Left ventricle myocardium superior (tissue), 1 donor: ENCODE data around the gene PLCG2. TPM values are rescaled to one million over a fixed set of nuclear protein-coding genes. Genes with fewer than 3 reads are reported as not detected.
"Not testable (repeated sequence)": the region's sequence is repeated elsewhere in the genome, so short reads cannot be mapped to it uniquely, and the experiment has no call there.

ENCODE experiments used
- ATAC-seq: fragments of 200-7000 bp; cut with Tn5 transposase; one replicate; pipeline ENCODE4 v1.9.1; 2020; ENCODE audit warnings: mild to moderate bottlenecking, moderate library complexity
- DNase-seq: peaks from one replicate; pipeline ENCODE4 v3.0.0-alpha.2; 2020
- intact Hi-C: fragments of 100-400 bp; cut with micrococcal nuclease; formaldehyde crosslinking; loops from one replicate; pipeline ENCODE4 v1.11.0; 2022
- total RNA-seq: library from RNA; stranded (reverse); fragmentation: NEBNext Ultra II Directional; extraction: Animal tissue kit (Norgen Biotek cat#: 25700); gene quantifications from one replicate; pipeline ENCODE4 v1.2.1, GENCODE V29; 2021
- donor health status: DM: no; HTN: yes; CAD: no; lungs with severe emphysema.

PLCG2 gene
- total RNA-seq, 1 donor from 2014 or later, result 5.2 TPM

GRCh38 chr16:81864646-81865382 is 85.7 kb downstream of the PLCG2 start:
- DNase-seq, result no peak
- intact Hi-C loops, result no loop called here
- no peak for ATAC-seq

GRCh38 chr16:81866820-81867440 is 87.8 kb downstream of the PLCG2 start:
- intact Hi-C loops, result no loop called here
- DNase-seq, result peak; percentile 67
- peak; percentile 83 for ATAC-seq

- intact Hi-C loops, result no loop called here
- DNase-seq (no peak), ATAC-seq (no peak)
Observed at GRCh38 chr16:81868057-81868748, 89.1 kb downstream of the PLCG2 start.

GRCh38 chr16:81869326-81869725 is 90.2 kb downstream of the PLCG2 start:
- intact Hi-C loops, result no loop called here
- no peak for ATAC-seq
- DNase-seq, result no peak

GRCh38 chr16:81873206-81873605 is 94.1 kb downstream of the PLCG2 start:
- DNase-seq (no peak), ATAC-seq (no peak)
- intact Hi-C loops, result no loop called here

- ATAC-seq, result peak; percentile 63
- intact Hi-C loops, result no loop called here
- DNase-seq, result peak; percentile 60
Observed at GRCh38 chr16:81873843-81874752, 95.0 kb downstream of the PLCG2 start.

GRCh38 chr16:81875461-81875860 is 96.4 kb downstream of the PLCG2 start:
- ATAC-seq (no peak), DNase-seq (no peak)
- intact Hi-C loops, result no loop called here

- ATAC-seq, result no peak
- intact Hi-C loops, result no loop called here
Observed at GRCh38 chr16:81876273-81876900, 97.3 kb downstream of the PLCG2 start.

GRCh38 chr16:81877490-81877889 is 98.4 kb downstream of the PLCG2 start:
- ATAC-seq, DNase-seq, intact Hi-C loops: not testable (repeated sequence)

More at GRCh38 chr16:81876273-81876900, 97.3 kb downstream of the PLCG2 start:
- no peak for DNase-seq

GRCh38 chr16:81878529-81878928 is 99.4 kb downstream of the PLCG2 start:
- ATAC-seq, result no peak

GRCh38 chr16:81879625-81880024 is 100.5 kb downstream of the PLCG2 start:
- DNase-seq (no peak), ATAC-seq (no peak)
- intact Hi-C loops, result no loop called here

More at GRCh38 chr16:81878529-81878928, 99.4 kb downstream of the PLCG2 start:
- no peak for DNase-seq
- intact Hi-C loops, result no loop called here

- no peak for DNase-seq
- intact Hi-C loops, result no loop called here
- ATAC-seq, result no peak
Observed at GRCh38 chr16:81880816-81881215, 101.7 kb downstream of the PLCG2 start.

- intact Hi-C loops, result no loop called here
- DNase-seq, result no peak
- ATAC-seq, result no peak
Observed at GRCh38 chr16:81881228-81881627, 102.1 kb downstream of the PLCG2 start.

GRCh38 chr16:81882559-81882958 is 103.5 kb downstream of the PLCG2 start:
- no peak for ATAC-seq
- intact Hi-C loops, result no loop called here

GRCh38 chr16:81883235-81883634 is 104.1 kb downstream of the PLCG2 start:
- ATAC-seq, result no peak
- intact Hi-C loops, result no loop called here
- no peak for DNase-seq

More at GRCh38 chr16:81882559-81882958, 103.5 kb downstream of the PLCG2 start:
- no peak for DNase-seq

GRCh38 chr16:81885976-81886586 is 107.0 kb downstream of the PLCG2 start:
- intact Hi-C loops, result no loop called here
- DNase-seq (no peak), ATAC-seq (no peak)

GRCh38 chr16:81888520-81889394 is 109.7 kb downstream of the PLCG2 start:
- no peak for DNase-seq
- ATAC-seq, result no peak
- intact Hi-C loops, result no loop called here
